A549 (cell line): Measurements from ENCODE around the gene MAGI2.

Experiments used
- ATOH8 ChIP-seq: fragments of 250-450 bp; sonication (Bioruptor Pico); IDR thresholded peaks from 2 replicates; pipeline ENCODE4 v1.5.0; 2020; ENCODE audit warnings: low read depth, mild to moderate bottlenecking, moderate library complexity
- BCL3 ChIP-seq: fragments of >200 bp; sonication (Bioruptor Twin); formaldehyde crosslinking; IDR thresholded peaks from 3 replicates; pipeline ENCODE4 v1.6.1; 2016
- BHLHE40 ChIP-seq: IDR thresholded peaks from 2 replicates; pipeline ENCODE4 v1.6.1; 2012; ENCODE audit warnings: low read depth, low read length, inconsistent platforms
- CBX8 ChIP-seq: fragments of 200-600 bp; sonication (generic); IDR thresholded peaks from 2 replicates; pipeline ENCODE4 v1.6.1; 2016
- MAZ ChIP-seq: fragments of 150-350 bp; IDR thresholded peaks from 2 replicates; pipeline ENCODE4 v1.6.1; 2014; ENCODE audit warnings: antibody characterized with exemption, low read depth, low read length, borderline replicate concordance
- POLR2A ChIP-seq: IDR thresholded peaks from 2 replicates; pipeline ENCODE4 v1.6.1; 2012; ENCODE audit warnings: mild to moderate bottlenecking, low read length
- RNF2 ChIP-seq: fragments of 200-600 bp; sonication (generic); IDR thresholded peaks from 2 replicates; pipeline ENCODE4 v1.6.1; 2016; ENCODE audit warnings: low read depth, mild to moderate bottlenecking, antibody characterized with exemption, moderate library complexity, borderline replicate concordance
- USF2 ChIP-seq: fragments of 450-650 bp; IDR thresholded peaks from 2 replicates; pipeline ENCODE4 v1.6.1; 2014; ENCODE audit warnings: antibody characterized with exemption
- ZC3H11A ChIP-seq: fragments of 450-650 bp; IDR thresholded peaks from 2 replicates; pipeline ENCODE4 v1.6.1; 2014; ENCODE audit warnings: antibody characterized with exemption, mild to moderate bottlenecking
- TF ChIP-seq, protein P1 (sequence below): fragments of >200 bp; sonication (Bioruptor Twin); formaldehyde crosslinking; IDR thresholded peaks from 3 replicates; pipeline ENCODE4 v1.5.1; 2016

DNA sequence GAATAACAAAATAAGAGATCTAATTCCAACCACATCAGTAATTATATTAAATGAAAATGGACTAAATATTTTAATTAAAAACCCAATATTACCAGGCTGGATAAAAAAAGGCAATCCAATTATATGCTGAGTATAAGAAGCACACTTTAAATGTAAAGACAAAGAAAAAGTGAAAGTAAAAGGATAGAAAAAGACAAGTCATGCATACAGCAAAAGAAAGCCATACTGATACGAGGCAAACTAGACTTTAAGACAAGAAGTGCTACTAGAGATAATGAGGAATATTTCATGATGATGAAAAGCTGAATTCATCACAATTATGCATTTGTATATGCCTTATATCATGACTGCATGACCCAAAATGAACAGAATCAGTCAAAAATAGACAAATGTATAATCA lies 1026.3 kb downstream of the MAGI2 start:
- TF ChIP-seq USF2 = no peak
- no peak for TF ChIP-seq RNF2
- no peak for TF ChIP-seq CBX8
- TF ChIP-seq MAZ = no peak
- TF ChIP-seq, protein P1, sequence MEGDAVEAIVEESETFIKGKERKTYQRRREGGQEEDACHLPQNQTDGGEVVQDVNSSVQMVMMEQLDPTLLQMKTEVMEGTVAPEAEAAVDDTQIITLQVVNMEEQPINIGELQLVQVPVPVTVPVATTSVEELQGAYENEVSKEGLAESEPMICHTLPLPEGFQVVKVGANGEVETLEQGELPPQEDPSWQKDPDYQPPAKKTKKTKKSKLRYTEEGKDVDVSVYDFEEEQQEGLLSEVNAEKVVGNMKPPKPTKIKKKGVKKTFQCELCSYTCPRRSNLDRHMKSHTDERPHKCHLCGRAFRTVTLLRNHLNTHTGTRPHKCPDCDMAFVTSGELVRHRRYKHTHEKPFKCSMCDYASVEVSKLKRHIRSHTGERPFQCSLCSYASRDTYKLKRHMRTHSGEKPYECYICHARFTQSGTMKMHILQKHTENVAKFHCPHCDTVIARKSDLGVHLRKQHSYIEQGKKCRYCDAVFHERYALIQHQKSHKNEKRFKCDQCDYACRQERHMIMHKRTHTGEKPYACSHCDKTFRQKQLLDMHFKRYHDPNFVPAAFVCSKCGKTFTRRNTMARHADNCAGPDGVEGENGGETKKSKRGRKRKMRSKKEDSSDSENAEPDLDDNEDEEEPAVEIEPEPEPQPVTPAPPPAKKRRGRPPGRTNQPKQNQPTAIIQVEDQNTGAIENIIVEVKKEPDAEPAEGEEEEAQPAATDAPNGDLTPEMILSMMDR = no peak
- TF ChIP-seq POLR2A = no peak
- no peak for TF ChIP-seq BHLHE40
- TF ChIP-seq ZC3H11A = no peak
- TF ChIP-seq BCL3 = no peak
- no peak for TF ChIP-seq ATOH8
